ENCODE results near the gene ITGAX.

The ITGAX gene

DNA sequence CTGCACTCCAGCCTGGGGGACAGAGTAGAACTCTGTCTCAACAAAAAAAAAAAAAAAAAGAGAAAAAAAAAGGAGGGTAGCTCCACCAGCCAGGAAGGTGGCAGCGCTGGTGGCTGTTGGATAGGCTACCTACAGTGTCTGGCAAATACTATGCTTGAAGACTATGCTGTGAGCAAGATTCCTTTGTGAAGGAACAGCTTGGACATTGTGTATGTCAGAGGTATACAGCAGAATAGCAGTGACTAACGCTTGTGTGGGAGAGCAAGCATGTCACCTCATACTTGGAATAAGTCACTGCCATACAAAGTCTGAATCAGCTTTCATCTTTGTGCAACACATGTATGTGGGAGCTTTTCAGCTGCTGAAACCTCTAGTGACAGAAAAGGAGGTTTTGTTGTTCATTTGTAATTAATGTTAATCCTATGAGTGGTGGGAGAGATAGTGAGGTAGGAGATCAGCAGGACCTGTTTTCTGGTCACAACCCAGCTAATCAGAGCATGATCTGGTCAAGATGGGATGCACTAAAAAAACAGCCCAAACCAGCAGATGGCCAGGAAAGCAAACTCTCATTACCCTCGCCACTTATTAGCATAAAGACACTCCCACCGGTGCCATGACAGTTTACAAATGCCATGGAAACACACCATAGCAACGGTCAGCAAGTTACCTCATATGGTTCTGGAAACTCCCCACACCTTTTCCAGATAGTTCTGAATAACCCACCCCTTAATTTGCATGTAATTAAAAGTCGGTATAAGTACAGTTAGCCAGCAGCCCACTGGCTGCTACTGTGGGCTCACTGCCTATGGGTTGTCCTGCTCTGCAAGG lies 31.4 kb downstream of the ITGAX start:
- Histone ChIP-seq H2AFZ (ENCODE audit: low read length) (no peak overlapping the region), H3F3A (ENCODE audit: low read depth) (no peaks in the 10 kb centered on the region), H3K4me1 (ENCODE audit: insufficient read depth, low read length, poor library complexity, severe bottlenecking) (peaks cover 15% of the 10 kb centered on the region), H3K27me3 (ENCODE audit: insufficient read depth, low read length, poor library complexity, severe bottlenecking) (no peaks in the 10 kb centered on the region), H3K9me2 (replicated peaks; ENCODE audit: low read depth, low read length) (no peaks in the 10 kb centered on the region), H3K9ac (ENCODE audit: low read depth, low read length, poor library complexity, severe bottlenecking) (no peak overlapping the region), H3K36me3 (ENCODE audit: insufficient read depth, low read length) (no peaks in the 10 kb centered on the region), H3K4me2 (ENCODE audit: low read depth, low read length, poor library complexity, severe bottlenecking) (no peak overlapping the region), H3K4me3 (ENCODE audit: low read length, poor library complexity, severe bottlenecking) (no peak overlapping the region), H3K79me2 (ENCODE audit: insufficient read depth, low read length) (no peaks in the 10 kb centered on the region), H3K9me3 (ENCODE audit: insufficient read depth, low read depth, low read length) (no peaks in the 10 kb centered on the region), H4K20me1 (ENCODE audit: insufficient read depth, low read length, poor library complexity, severe bottlenecking) (no peaks in the 10 kb centered on the region)
- TF ChIP-seq, protein P1, sequence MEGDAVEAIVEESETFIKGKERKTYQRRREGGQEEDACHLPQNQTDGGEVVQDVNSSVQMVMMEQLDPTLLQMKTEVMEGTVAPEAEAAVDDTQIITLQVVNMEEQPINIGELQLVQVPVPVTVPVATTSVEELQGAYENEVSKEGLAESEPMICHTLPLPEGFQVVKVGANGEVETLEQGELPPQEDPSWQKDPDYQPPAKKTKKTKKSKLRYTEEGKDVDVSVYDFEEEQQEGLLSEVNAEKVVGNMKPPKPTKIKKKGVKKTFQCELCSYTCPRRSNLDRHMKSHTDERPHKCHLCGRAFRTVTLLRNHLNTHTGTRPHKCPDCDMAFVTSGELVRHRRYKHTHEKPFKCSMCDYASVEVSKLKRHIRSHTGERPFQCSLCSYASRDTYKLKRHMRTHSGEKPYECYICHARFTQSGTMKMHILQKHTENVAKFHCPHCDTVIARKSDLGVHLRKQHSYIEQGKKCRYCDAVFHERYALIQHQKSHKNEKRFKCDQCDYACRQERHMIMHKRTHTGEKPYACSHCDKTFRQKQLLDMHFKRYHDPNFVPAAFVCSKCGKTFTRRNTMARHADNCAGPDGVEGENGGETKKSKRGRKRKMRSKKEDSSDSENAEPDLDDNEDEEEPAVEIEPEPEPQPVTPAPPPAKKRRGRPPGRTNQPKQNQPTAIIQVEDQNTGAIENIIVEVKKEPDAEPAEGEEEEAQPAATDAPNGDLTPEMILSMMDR (conservative IDR thresholded peaks at IDR 0.05; ENCODE audit: low read length): no peak
- no peak for TF ChIP-seq EZH2phosphoT487 (IDR thresholded peaks at IDR 0.05; ENCODE audit: borderline replicate concordance)

DNA sequence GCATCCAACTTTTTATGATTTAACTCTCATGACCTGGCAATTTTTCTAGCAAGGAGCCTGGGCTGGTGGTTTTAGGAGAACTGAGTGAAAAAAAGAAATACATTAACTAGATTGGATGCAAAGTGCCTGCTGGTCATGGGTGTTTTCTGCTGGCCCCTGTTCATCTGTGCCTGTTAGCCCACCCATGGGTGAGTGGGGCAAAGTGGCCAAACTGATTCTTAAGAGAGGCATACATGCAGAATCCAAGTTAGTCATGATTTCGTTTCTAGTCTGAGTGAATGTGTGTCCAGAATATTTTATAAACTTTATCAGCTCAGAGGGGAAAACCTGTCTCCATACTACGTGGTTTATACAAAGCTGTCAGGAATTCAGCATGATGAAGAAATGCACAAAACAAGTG lies 33.6 kb downstream of the ITGAX start:
- no peak overlapping the region for H3K4me3 ChIP-seq (ENCODE audit: low read length, poor library complexity, severe bottlenecking)
- no peaks in the 10 kb centered on the region for H3F3A ChIP-seq (ENCODE audit: low read depth)
- H3K9me3 ChIP-seq (ENCODE audit: insufficient read depth, low read depth, low read length): no peaks in the 10 kb centered on the region
- no peaks in the 10 kb centered on the region for H3K27me3 ChIP-seq (ENCODE audit: insufficient read depth, low read length, poor library complexity, severe bottlenecking)
- H3K36me3 ChIP-seq (ENCODE audit: insufficient read depth, low read length): no peaks in the 10 kb centered on the region
- H3K9ac ChIP-seq (ENCODE audit: low read depth, low read length, poor library complexity, severe bottlenecking): no peak overlapping the region
- no peak for TF ChIP-seq EZH2phosphoT487 (IDR thresholded peaks at IDR 0.05; ENCODE audit: borderline replicate concordance)
- TF ChIP-seq, protein P1 (conservative IDR thresholded peaks at IDR 0.05; ENCODE audit: low read length): no peak
- no peak overlapping the region for H3K4me2 ChIP-seq (ENCODE audit: low read depth, low read length, poor library complexity, severe bottlenecking)
- H3K9me2 ChIP-seq (replicated peaks; ENCODE audit: low read depth, low read length): no peaks in the 10 kb centered on the region
- H3K79me2 ChIP-seq (ENCODE audit: insufficient read depth, low read length): peaks cover 10% of the 10 kb centered on the region
- no peak overlapping the region for H2AFZ ChIP-seq (ENCODE audit: low read length)
- H4K20me1 ChIP-seq (ENCODE audit: insufficient read depth, low read length, poor library complexity, severe bottlenecking): no peaks in the 10 kb centered on the region
- H3K4me1 ChIP-seq (ENCODE audit: insufficient read depth, low read length, poor library complexity, severe bottlenecking): peaks cover 29% of the 10 kb centered on the region

DNA sequence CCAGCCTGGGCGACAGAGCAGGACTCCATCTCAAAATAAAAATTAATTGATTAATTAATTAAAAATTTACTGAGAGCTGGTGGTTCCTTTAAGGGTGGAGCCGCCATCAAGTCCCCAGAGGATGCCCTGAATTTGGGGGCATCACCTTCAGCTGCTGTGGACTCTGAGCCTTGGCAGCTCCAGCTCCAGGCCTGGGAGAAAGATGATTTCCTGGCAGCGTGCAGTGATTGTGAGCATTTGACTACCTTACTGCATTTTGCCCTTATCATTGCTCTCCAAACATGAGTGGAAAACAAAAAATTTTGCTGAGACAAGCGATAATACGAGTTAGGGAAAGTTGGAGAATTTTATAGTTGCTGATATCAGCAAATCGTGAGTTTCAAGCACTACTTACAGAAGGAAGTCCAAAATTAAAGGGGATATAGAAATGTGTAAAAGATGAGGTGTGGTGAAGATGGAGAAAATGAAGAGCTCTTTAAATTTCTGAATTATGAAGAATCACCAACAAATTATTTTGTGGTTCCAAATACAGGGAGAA lies 35.6 kb downstream of the ITGAX start:
- Histone ChIP-seq H3K9ac (ENCODE audit: low read depth, low read length, poor library complexity, severe bottlenecking) (no peak overlapping the region), H3K36me3 (ENCODE audit: insufficient read depth, low read length) (no peaks in the 10 kb centered on the region), H3K4me2 (ENCODE audit: low read depth, low read length, poor library complexity, severe bottlenecking) (no peak overlapping the region), H3K4me1 (ENCODE audit: insufficient read depth, low read length, poor library complexity, severe bottlenecking) (peaks cover 46% of the 10 kb centered on the region), H3K9me2 (replicated peaks; ENCODE audit: low read depth, low read length) (no peaks in the 10 kb centered on the region), H3F3A (ENCODE audit: low read depth) (no peaks in the 10 kb centered on the region), H3K79me2 (ENCODE audit: insufficient read depth, low read length) (peaks cover 31% of the 10 kb centered on the region), H3K27me3 (ENCODE audit: insufficient read depth, low read length, poor library complexity, severe bottlenecking) (no peaks in the 10 kb centered on the region), H3K9me3 (ENCODE audit: insufficient read depth, low read depth, low read length) (no peaks in the 10 kb centered on the region), H2AFZ (ENCODE audit: low read length) (no peak overlapping the region), H3K4me3 (ENCODE audit: low read length, poor library complexity, severe bottlenecking) (no peak overlapping the region), H4K20me1 (ENCODE audit: insufficient read depth, low read length, poor library complexity, severe bottlenecking) (no peaks in the 10 kb centered on the region)
- TF ChIP-seq EZH2phosphoT487 (IDR thresholded peaks at IDR 0.05; ENCODE audit: borderline replicate concordance): no peak
- TF ChIP-seq, protein P1 (conservative IDR thresholded peaks at IDR 0.05; ENCODE audit: low read length): no peak
